COLO668 (cell line): ENCODE data around the gene SGCE.
A peak's percentile ranks its signal among the peaks of the same experiment; 100 is the strongest.

Experiments
- DNase-seq: peaks from one replicate; lab custom pipeline; 2025; ENCODE audit not compliant: unreplicated experiment; lab: John Stamatoyannopoulos, UW

Gene SGCE

DNA sequence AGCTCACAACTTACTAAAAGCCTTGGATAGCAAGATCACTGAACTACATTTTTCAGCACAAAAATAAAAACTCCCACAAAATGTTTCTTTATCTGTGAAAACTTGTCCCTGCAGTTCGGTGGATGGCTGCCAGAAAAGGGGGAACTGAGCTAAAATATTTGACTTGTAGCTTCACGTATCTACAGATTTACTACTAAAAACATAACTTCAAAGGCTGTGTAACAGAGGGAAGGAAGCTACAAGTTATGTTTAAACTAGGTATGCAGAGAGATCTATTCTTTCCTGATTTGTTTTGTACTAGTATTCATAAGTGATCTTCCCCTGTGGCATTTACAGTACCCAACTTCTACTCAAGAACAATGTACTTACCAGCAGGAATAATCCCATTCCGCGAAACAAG is 25.1 kb downstream of the SGCE start:
- DNase-seq = no peak

DNA sequence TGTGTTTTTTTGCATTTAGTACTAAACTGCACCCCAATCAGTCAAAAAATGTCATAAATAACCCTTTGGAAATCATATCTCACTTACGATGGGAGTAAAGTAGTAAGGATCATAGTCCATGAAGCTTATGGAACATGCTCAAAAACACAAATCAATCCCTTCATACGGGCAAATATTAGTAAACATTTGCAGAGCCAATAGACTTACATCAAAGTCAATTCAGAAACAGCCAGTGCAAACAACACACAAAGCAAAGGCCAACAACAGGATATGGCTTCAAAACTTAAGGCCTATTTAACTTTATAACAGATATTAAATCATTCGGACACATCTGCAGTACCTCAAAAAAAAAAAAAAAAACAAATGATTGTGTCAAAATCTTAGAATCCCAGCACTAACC is 32.1 kb downstream of the SGCE start:
- no peak for DNase-seq

DNA sequence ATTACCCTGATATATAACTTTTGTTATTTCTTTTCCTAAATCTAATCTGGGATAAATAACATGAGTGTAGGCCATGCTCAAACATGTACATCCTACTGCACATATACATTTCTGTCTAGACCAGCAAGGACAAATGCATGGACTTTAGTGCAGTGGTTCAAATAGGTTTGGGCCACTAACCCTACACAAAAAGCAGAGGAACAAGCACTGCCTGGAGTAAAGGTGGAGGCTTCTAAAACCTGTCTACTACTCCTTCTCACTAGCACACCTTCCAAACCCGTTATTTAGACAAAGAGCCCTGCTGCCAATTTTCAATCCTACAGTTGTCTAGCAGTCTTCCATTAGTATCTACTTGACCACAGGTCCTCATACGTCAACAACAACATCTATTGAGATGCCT is 34.8 kb downstream of the SGCE start:
- DNase-seq = no peak

GRCh38 chr7:94620703-94621118 is 35.2 kb downstream of the SGCE start:
- DNase-seq = peak; percentile 82

DNA sequence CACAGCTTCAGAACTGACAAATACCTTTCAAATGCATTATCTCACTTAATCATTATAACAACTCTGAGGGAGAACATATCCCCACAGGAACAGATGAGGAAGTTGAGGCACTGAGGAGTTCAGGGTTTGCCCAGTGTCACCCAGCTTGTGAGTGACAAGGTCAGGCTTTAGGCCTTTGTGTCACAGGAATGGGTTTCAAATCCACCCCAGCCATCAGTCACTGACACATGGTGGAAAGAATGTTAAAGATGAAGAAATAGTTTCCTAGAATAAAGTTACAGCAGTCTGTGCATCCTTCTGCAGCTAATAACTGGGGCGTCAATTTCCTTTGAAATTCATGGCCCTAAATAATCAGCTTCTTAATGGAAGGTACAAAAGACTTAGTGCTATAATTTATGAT is 37.8 kb downstream of the SGCE start:
- DNase-seq = no peak

GRCh38 chr7:94616855-94617254 is 39.1 kb downstream of the SGCE start:
- no peak for DNase-seq

DNA sequence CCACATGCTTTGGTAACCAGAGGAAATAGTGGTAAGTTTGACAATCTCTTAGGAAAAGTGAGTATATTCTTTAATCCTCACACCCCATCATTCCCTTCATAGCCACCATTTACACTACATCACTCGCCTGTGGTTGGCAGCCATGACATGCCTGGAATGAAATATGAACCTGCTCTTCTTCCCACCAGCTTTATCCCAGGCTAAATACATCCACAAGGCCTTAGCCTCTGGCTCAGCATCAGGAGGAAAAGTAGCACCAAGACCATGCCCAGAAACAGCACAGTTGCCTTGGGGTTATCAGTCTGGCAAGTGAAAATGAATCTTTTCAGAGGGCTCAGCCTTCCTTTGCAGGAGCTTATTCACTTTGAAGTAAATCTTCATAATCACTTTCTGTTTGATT is 40.3 kb downstream of the SGCE start:
- no peak for DNase-seq

DNA sequence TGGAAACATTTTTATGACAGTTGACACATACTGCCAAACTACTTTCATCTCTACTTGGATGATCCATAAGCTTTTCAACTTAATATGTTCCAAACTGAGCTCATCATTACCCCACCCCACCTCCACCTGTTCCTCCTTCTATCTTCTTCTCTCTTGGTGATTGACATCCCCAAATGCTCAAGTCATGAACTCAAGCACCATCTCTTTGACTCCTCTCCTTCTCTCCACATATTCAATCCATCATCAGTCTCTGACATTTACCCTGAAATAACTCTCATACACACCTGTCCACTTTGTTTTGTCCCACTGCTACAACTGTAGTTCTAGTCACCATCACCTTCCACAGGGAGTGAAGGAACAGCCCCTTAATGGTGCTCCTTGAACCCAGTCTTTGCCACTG is 43.3 kb downstream of the SGCE start:
- no peak for DNase-seq

- no peak for DNase-seq
These were observed 43.7 kb downstream of the SGCE start for GRCh38 chr7:94612253-94612652.

DNA sequence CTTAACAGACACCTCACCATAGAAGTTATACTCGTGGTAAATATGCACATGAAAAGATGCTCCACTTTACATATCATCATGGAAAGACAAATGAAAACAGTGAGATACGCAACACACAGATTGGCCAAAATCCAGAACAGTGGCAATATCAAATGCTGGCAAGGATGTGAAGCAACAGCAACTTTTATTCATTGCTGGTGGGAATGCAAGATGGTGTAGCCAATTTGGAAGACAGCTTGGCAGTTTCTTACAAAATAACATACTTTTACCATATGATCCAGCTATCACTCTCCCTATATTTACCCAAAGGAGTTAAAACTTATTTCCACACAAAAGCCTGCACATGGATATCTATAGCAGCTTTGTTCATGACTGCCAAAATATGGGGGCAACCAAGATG is 46.4 kb downstream of the SGCE start:
- no peak for DNase-seq

- no peak for DNase-seq
These were observed 50.9 kb downstream of the SGCE start for GRCh38 chr7:94605031-94605430.

DNA sequence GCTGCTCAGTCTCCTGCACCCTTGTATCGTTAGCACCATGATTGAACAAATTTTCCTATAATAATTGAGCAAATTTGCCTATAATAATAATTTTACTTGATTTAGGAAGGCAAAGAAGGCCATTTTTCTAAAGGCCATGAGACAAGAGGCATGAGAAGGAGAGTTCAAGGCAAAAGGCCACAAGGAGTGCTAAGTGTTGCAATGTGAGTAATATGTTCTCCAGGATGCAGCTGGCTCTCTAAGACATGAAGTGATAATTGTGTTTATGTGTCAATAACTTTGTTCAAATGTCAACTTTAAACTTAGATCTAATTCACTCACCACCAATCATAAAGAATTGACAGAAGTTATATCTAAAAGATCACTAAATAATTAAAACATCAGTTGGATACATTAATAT is 53.8 kb downstream of the SGCE start:
- DNase-seq = no peak

DNA sequence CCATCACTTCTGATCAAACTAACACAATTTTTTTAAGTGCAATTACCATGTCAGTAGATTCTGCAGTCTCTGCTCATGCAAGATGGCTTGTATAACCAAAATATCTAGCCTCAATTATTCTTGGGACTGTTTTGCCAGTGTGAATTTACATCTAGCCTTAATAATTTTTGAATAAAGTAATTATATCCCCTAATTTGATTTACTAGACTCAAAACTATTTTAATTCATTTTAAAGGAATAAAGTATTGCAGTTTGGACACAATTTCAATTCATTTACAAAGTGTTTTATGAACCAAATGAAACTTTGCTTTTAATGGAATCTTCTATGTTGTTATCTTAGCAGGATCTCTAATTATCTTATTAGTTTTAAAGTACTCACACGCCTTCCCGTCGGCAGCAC is 55.7 kb downstream of the SGCE start:
- DNase-seq = no peak

- DNase-seq = no peak
These were observed 60.2 kb downstream of the SGCE start for GRCh38 chr7:94595717-94596116.

DNA sequence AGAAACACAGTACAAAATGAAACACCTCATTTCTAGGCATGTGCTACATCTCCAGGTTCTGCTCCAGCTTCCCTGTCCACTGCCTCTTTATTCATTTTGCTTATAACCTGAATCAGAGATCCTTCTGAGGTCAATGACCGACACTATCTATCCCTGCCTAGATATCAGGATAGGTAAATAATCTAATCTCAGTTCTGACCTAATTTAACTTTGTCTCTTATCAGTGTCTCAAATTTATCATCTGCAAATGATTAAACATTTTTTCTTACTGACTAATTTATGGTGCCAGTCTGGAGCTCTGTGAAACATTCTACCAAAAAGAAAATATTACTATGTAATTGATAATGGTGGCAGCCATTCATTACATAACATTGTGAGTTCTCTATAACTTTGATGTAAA is 61.1 kb downstream of the SGCE start:
- no peak for DNase-seq

DNA sequence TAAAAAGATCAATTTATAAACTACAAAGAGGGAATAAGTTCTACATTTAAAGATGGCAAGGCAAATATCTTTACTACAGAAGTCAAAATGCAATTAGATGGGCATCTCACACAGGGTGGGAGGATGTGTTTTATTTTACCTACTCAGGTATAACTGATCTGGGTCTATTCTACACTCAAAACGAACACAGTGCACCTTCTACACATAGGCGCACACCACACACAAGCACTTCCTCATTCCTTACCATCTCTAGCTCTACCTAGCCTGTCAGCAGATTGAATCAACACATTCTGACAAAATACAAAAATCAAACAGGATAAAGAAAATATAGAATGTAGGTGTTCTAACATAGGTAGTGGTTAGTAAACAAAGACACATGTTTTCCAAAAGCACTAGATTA is 64.8 kb downstream of the SGCE start:
- DNase-seq = no peak

GRCh38 chr7:94590526-94591162 is 65.3 kb downstream of the SGCE start:
- no peak for DNase-seq

- DNase-seq = no peak
These were observed 67.9 kb downstream of the SGCE start for GRCh38 chr7:94588075-94588474.

DNA sequence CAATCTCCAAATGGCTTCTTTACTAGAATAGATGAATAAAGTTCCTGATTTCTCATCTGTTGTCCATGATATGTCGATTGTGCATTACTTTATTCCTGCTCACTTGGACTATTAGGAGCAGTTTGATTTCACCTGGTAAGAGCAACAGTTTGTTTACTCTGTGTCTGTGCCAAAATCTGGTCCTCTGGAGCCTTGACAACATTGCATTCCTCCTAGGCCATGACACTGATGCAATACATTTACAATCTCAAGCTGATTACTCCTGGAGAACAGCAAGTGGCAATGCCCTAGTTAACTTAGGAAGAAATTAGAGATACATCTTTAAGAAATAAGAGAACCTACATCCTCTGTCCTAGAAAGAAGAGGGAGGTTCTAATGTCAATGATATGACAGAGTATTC is 71.8 kb downstream of the SGCE start:
- no peak for DNase-seq

- no peak for DNase-seq
These were observed 75.3 kb downstream of the SGCE start for GRCh38 chr7:94580601-94581000.

GRCh38 chr7:94579470-94579869 is 76.5 kb downstream of the SGCE start:
- no peak for DNase-seq

GRCh38 chr7:94578614-94579013 is 77.3 kb downstream of the SGCE start:
- DNase-seq = no peak

- no peak for DNase-seq
These were observed 78.6 kb downstream of the SGCE start for GRCh38 chr7:94577357-94577756.

GRCh38 chr7:94576316-94576715 is 79.6 kb downstream of the SGCE start:
- DNase-seq = no peak
